Measurements from ENCODE around the gene SMG6. TPM values are rescaled to one million over a fixed set of nuclear protein-coding genes. Genes with fewer than 3 reads are reported as not detected.

SMG6 gene
- total RNA-seq, 1 donor from 2014 or later = 36.7 TPM

- peaks cover 14% of the 10 kb centered on the region for H3K36me3 Mint-ChIP-seq (ENCODE audit: unreplicated experiment)
- no peaks in the 10 kb centered on the region for H3K9me3 Mint-ChIP-seq (ENCODE audit: unreplicated experiment)
- no peaks in the 10 kb centered on the region for H3K27me3 Mint-ChIP-seq (ENCODE audit: unreplicated experiment)
- no peak overlapping the region for H3K4me3 Mint-ChIP-seq (ENCODE audit: unreplicated experiment)
- H3K27ac Mint-ChIP-seq (ENCODE audit: unreplicated experiment) = no peak overlapping the region
- no peak for DNase-seq (ENCODE audit: extremely low spot score, unreplicated experiment)
- H3K4me1 Mint-ChIP-seq (ENCODE audit: unreplicated experiment) = peaks cover 18% of the 10 kb centered on the region
- TF ChIP-seq CTCF (IDR thresholded peaks at IDR 0.05) = no peak
These were observed 178.5 kb downstream of the SMG6 start for GRCh38 chr17:2125013-2125535.

- Mint-ChIP-seq H3K27me3 (ENCODE audit: unreplicated experiment) (no peaks in the 10 kb centered on the region), H3K9me3 (ENCODE audit: unreplicated experiment) (no peaks in the 10 kb centered on the region), H3K4me3 (ENCODE audit: unreplicated experiment) (no peak overlapping the region), H3K36me3 (ENCODE audit: unreplicated experiment) (peaks cover 18% of the 10 kb centered on the region), H3K4me1 (ENCODE audit: unreplicated experiment) (peaks cover 18% of the 10 kb centered on the region), H3K27ac (ENCODE audit: unreplicated experiment) (no peak overlapping the region)
- no peak for DNase-seq (ENCODE audit: extremely low spot score, unreplicated experiment)
- TF ChIP-seq CTCF (IDR thresholded peaks at IDR 0.05) = no peak
These were observed 179.2 kb downstream of the SMG6 start for GRCh38 chr17:2124391-2124790.

GRCh38 chr17:2123375-2124251 lies 180.0 kb downstream of the SMG6 start:
- Mint-ChIP-seq H3K36me3 (ENCODE audit: unreplicated experiment) (peaks cover 17% of the 10 kb centered on the region), H3K27ac (ENCODE audit: unreplicated experiment) (peak overlapping the region; percentile 50), H3K27me3 (ENCODE audit: unreplicated experiment) (no peaks in the 10 kb centered on the region), H3K4me1 (ENCODE audit: unreplicated experiment) (peaks cover 18% of the 10 kb centered on the region), H3K4me3 (ENCODE audit: unreplicated experiment) (no peak overlapping the region), H3K9me3 (ENCODE audit: unreplicated experiment) (no peaks in the 10 kb centered on the region)
- no peak for TF ChIP-seq CTCF (IDR thresholded peaks at IDR 0.05)
- no peak for DNase-seq (ENCODE audit: extremely low spot score, unreplicated experiment)

GRCh38 chr17:2122641-2123302 lies 180.8 kb downstream of the SMG6 start:
- no peak for DNase-seq (ENCODE audit: extremely low spot score, unreplicated experiment)
- Mint-ChIP-seq H3K4me1 (ENCODE audit: unreplicated experiment) (peaks cover 18% of the 10 kb centered on the region), H3K27ac (ENCODE audit: unreplicated experiment) (no peak overlapping the region), H3K9me3 (ENCODE audit: unreplicated experiment) (no peaks in the 10 kb centered on the region), H3K4me3 (ENCODE audit: unreplicated experiment) (no peak overlapping the region), H3K27me3 (ENCODE audit: unreplicated experiment) (no peaks in the 10 kb centered on the region), H3K36me3 (ENCODE audit: unreplicated experiment) (peaks cover 16% of the 10 kb centered on the region)
- TF ChIP-seq CTCF (IDR thresholded peaks at IDR 0.05) = no peak
